CD4-positive, alpha-beta T cell treated with Interleukin-6 for 4 hours (primary cell): ENCODE measurements around the gene TTPAL.
"Not testable (repeated sequence)": the region's sequence is repeated elsewhere in the genome, so short reads cannot be mapped to it uniquely, and the experiment has no call there.

ENCODE experiments used
- DNase-seq: peaks from one replicate; pipeline ENCODE4 v3.0.0-alpha.2; 2020; ENCODE audit warnings: mixed read lengths

Gene TTPAL

GRCh38 chr20:44470327-44470726 is 5.3 kb upstream of the TTPAL start:
- no peak for DNase-seq

GRCh38 chr20:44471481-44471882 is 4.2 kb upstream of the TTPAL start:
- no peak for DNase-seq

GRCh38 chr20:44472283-44472682 is 3.4 kb upstream of the TTPAL start:
- not testable (repeated sequence) for DNase-seq

- DNase-seq = no peak
Measured at GRCh38 chr20:44475372-44475693, 341 bp upstream of the TTPAL start.

GRCh38 chr20:44477151-44477550 is 1.5 kb downstream of the TTPAL start:
- DNase-seq = no peak

GRCh38 chr20:44478206-44478605 is 2.5 kb downstream of the TTPAL start:
- DNase-seq = no peak

- DNase-seq = no peak
Measured at GRCh38 chr20:44479643-44480042, 4.0 kb downstream of the TTPAL start.

GRCh38 chr20:44480097-44480496 is 4.4 kb downstream of the TTPAL start:
- DNase-seq = no peak

GRCh38 chr20:44481719-44482416 is 6.2 kb downstream of the TTPAL start:
- DNase-seq = no peak

GRCh38 chr20:44483112-44483511 is 7.4 kb downstream of the TTPAL start:
- DNase-seq = no peak

GRCh38 chr20:44485078-44485829 is 9.6 kb downstream of the TTPAL start:
- no peak for DNase-seq

GRCh38 chr20:44485830-44486198 is 10.1 kb downstream of the TTPAL start:
- DNase-seq = no peak

- no peak for DNase-seq
Measured at GRCh38 chr20:44488551-44488950, 12.9 kb downstream of the TTPAL start.

GRCh38 chr20:44489223-44489622 is 13.5 kb downstream of the TTPAL start:
- DNase-seq = no peak

- DNase-seq = no peak
Measured at GRCh38 chr20:44489931-44490330, 14.3 kb downstream of the TTPAL start.

- no peak for DNase-seq
Measured at GRCh38 chr20:44491635-44492395, 16.1 kb downstream of the TTPAL start.

GRCh38 chr20:44494266-44494665 is 18.6 kb downstream of the TTPAL start:
- no peak for DNase-seq

- DNase-seq = no peak
Measured at GRCh38 chr20:44494681-44495080, 19.0 kb downstream of the TTPAL start.

- no peak for DNase-seq
Measured at GRCh38 chr20:44495257-44495656, 19.6 kb downstream of the TTPAL start.

GRCh38 chr20:44495802-44496481 is 20.3 kb downstream of the TTPAL start:
- peak; percentile 25 for DNase-seq

- DNase-seq = no peak
Measured at GRCh38 chr20:44496976-44497375, 21.3 kb downstream of the TTPAL start.

GRCh38 chr20:44497761-44498160 is 22.1 kb downstream of the TTPAL start:
- DNase-seq = no peak

GRCh38 chr20:44500221-44500620 is 24.5 kb downstream of the TTPAL start:
- DNase-seq = no peak
